ENCODE data around the gene PARD3.

GRCh38 chr10:34139559-34139958 is 675.5 kb downstream of the PARD3 start:
- TF ChIP-seq CTCF (IDR thresholded peaks at IDR 0.05) (no peak), POLR2A (IDR thresholded peaks at IDR 0.05) (no peak)
